Motor neuron (in vitro differentiated cells): Measurements from ENCODE around the gene CFAP119. TPM values are rescaled to one million over a fixed set of nuclear protein-coding genes. Genes with fewer than 3 reads are reported as not detected.
A peak's percentile ranks its signal among the peaks of the same experiment; 100 is the strongest.

Experiments
- ATAC-seq, 8 experiments: fragments of 200-7000 bp; cut with Tn5 transposase; replicated peaks in 6 of 8; 2 replicates each; pipeline ENCODE4 v1.8.0; 2021; ENCODE audit warnings: mild to moderate bottlenecking in 8 of 8, moderate library complexity in 8 of 8
- H3K27ac ChIP-seq, 2 donors: fragments of 250-450 bp; sonication (Bioruptor Pico); 2 replicates each; pipeline ENCODE4 v1.9.0; 2021; ENCODE audit warnings: antibody characterized with exemption in 2 of 2, mild to moderate bottlenecking in 2 of 2, moderate library complexity in 1 of 2
- H3K4me1 ChIP-seq, 2 donors: fragments of 250-450 bp; sonication (Bioruptor Pico); replicated peaks in 1 of 2; 2 replicates each; pipeline ENCODE4 v1.6.1; 2021; ENCODE audit warnings: antibody characterized with exemption in 2 of 2, mild to moderate bottlenecking in 2 of 2, moderate library complexity in 1 of 2
- H3K4me3 ChIP-seq, 5 donors: fragments of 250-450 bp; sonication (Bioruptor Pico); 2 replicates each; pipeline ENCODE4 v1.9.0; 2021; ENCODE audit warnings: antibody characterized with exemption in 5 of 5, mild to moderate bottlenecking in 5 of 5, moderate library complexity in 4 of 5
- WGBS, 10 experiments: fragments of 450-650 bp; shearing (Covaris generic); methylation state at CpG; one replicate each; pipeline ENCODE4 v1.0.0; 2022; 5-methylcytosine and 5-hydroxymethylcytosine counted together
- in situ Hi-C, 9 experiments: fragments of 400-800 bp; cut with MboI; loops; one replicate each; pipeline ENCODE4 v1.15.0; 2021; ENCODE audit warnings: low sequenced_read_pairs in 9 of 9, low pct_unique_long_range_greater_than_20kb in 2 of 9; ENCODE audit not compliant: unreplicated experiment in 9 of 9
- total RNA-seq, 8 experiments: library from RNA; unstranded; fragments of 300-600 nt; gene quantifications; 2 replicates each; pipeline versions ENCODE4 v1.2.3 to v1.2.4, GENCODE V29; 2022

Gene CFAP119
- total RNA-seq, 8 experiments from 2014 or later = 4.5 to 24.1 (median 11.4) TPM

DNA sequence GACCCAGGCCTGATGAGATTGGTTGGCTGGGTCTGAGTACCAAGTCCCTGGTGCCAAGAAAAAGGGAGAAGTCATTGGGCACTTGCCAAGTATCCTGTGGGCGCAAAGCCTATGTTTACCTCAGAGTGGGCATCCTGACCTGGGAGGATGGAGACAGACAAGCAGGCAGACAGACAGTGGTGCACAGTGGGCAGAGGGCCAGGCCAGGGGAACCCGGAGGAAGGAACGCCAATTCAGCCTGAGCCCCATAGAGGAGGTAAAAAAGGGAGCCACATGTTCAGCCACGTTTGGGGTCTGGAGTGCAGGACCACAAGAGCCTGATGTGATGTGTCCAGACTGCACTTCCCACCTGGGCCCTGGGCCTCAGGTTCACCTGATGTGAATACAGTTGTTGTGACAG lies 8.3 kb downstream of the CFAP119 start:
- Histone ChIP-seq H3K4me1 (no peaks in the 10 kb centered on the region), H3K4me3 (no peak overlapping the region), H3K27ac (no peak overlapping the region)
- 49 to 100% (median 90%) methylated on average over 1 to 2 of the region's 4 CpGs; no CpG with 5 or more reads in 6 of the 10 experiments for WGBS, 10 experiments
- in situ Hi-C loops = loop anchor here in 1 of 9 experiments (10.0 kb wide), 1 partner anchor 49 kb away; no protein-coding TSS in a partner anchor
- ATAC-seq = no peak

- WGBS, 10 experiments = 71 to 100% (median 98%) methylated on average over 1 to 5 of the region's 20 CpGs; no CpG with 5 or more reads in 6 of the 10 experiments
- H3K4me1 ChIP-seq = peaks cover 0 to 5% of the 10 kb centered on the region in 2 donors
- no peak overlapping the region for H3K27ac ChIP-seq
- in situ Hi-C loops = loop anchor here in 1 of 9 experiments (10.0 kb wide), 1 partner anchor 46 kb away; no protein-coding TSS in a partner anchor
- H3K4me3 ChIP-seq = no peak overlapping the region
- no peak for ATAC-seq
Measured at GRCh38 chr16:30750876-30751465, 10.9 kb downstream of the CFAP119 start.

DNA sequence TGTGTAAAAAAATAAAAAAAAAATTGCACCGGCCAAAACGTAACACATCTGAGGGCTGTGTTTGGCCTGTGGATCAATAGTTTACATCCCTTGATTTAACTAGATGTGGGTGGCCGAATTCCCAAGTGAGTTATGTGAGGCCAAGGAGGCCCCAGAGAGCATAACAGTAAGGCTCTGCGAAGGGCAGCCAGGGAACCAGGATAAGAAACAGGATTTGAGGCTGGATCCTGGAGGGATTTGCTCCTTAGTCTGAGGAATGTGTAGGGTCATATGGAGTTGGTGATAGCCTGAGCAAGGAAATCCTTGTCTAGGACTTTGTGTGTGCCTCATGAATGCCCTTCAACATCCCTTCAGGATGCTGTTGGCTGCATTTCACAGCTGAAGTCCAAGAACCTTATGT lies 11.7 kb downstream of the CFAP119 start:
- 79 to 100% (median 94%) methylated on average over 1 to 4 of the region's 4 CpGs; no CpG with 5 or more reads in 3 of the 10 experiments for WGBS, 10 experiments
- Histone ChIP-seq H3K27ac (no peak overlapping the region), H3K4me3 (no peak overlapping the region), H3K4me1 (peaks cover 0 to 5% of the 10 kb centered on the region in 2 donors)
- ATAC-seq = no peak
- in situ Hi-C loops = loop anchor here in 1 of 9 experiments (10.0 kb wide), 1 partner anchor 45 kb away; no protein-coding TSS in a partner anchor

DNA sequence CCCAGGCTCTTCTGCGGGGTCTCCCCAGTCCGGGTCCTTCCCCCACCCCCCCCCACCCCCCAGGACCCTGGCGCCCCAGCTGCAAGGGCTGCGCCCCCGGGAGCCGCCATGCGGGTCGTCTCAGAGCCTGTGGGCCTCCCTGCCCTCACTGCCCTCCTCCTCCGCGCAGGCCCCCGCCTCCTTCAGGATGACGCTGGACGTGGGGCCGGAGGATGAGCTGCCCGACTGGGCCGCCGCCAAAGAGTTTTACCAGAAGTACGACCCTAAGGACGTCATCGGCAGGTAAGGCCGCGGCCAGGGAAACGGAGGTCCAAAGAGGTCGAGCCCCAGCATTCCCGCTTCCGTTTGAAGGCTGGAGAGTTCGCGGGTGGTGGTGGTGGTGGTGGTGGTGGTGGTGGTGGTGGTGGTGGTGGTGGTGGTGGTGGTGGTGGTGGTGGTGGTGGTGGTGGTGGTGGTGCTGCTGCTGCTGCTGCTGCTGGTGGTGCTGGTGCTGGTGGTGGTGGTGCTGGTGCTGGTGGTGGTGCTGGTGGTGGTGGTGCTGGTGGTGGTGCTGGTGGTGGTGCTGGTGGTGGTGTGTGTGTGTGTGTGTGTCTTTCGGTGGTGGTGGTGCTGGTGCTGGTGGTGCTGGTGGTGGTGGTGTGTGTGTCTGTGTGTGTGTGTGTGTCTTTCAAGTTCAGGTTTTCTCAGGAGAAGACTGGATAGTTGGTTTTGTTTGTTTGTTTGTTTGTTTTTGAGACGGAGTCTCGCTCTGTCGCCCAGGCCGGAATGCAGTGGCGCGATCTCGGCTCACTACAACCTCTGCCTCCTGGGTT lies 13.0 kb downstream of the CFAP119 start:
- in situ Hi-C loops = no loop called here
- peak overlapping the region; percentile 79 to 84 for H3K27ac ChIP-seq
- H3K4me3 ChIP-seq = peak overlapping the region; percentile 67 to 83 (median 79)
- WGBS, 10 experiments = 53% methylated on average over 3 of the region's 36 CpGs; no CpG with 5 or more reads in 9 of the 10 experiments
- H3K4me1 ChIP-seq = peaks cover 0 to 5% of the 10 kb centered on the region in 2 donors
- peak; percentile 29 to 70 (median 48) for ATAC-seq

- WGBS, 10 experiments = 0 to 60% (median 12%) methylated on average over 1 to 26 of the region's 60 CpGs; no CpG with 5 or more reads in 3 of the 10 experiments
- peak; percentile 93 to 98 (median 97) for ATAC-seq
- in situ Hi-C loops = no loop called here
- Histone ChIP-seq H3K4me1 (peaks cover 0 to 5% of the 10 kb centered on the region in 2 donors), H3K4me3 (peak within 1 kb of the TSS; percentile 67 to 83 (median 79)), H3K27ac (peak within 1 kb of the TSS; percentile 79 to 91)
Measured at GRCh38 chr16:30747799-30748633, 13.8 kb downstream of the CFAP119 start, which contains the start of gene PHKG2. Gene PHKG2, plus strand, starts transcription at chr16:30748425. Its CDS starts 396 bp downstream, at chr16:30748821.

GRCh38 chr16:30747331-30747730 lies 14.5 kb downstream of the CFAP119 start:
- 0 to 83% (median 59%) methylated on average over 1 to 3 of the region's 3 CpGs; no CpG with 5 or more reads in 2 of the 10 experiments for WGBS, 10 experiments
- H3K4me1 ChIP-seq = peaks cover 0 to 5% of the 10 kb centered on the region in 2 donors
- no peak for ATAC-seq
- H3K27ac ChIP-seq = peak overlapping the region; percentile 74 to 91
- H3K4me3 ChIP-seq = peak overlapping the region in 3 of 5 donors; percentile 73 to 83 (median 82)
- in situ Hi-C loops = no loop called here

DNA sequence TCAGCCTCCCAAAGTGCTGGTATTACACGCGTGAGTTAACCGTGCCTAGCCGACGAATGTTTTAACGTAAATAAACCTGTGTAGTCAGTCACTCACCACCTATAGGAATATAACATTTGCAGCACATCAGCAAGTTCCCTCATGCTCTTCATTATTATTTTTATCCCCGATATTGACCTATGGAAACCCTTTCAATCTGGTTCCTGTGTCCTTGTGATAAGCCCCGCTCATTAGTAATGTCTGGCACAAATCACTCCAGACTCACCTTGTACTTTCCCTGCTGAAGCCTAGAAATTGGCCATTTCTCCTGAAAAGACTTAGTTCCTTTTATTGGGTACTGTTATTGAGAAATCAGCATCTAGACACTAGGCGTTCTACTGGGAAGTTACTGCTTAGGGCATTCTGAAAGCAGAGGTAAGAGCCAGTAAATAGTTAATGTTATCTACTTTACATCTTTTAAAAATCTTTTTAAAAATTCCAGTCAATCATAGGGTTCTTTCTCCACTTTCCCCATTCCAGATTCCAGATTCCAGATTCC lies 15.2 kb downstream of the CFAP119 start:
- Histone ChIP-seq H3K27ac (no peak overlapping the region), H3K4me3 (no peak overlapping the region), H3K4me1 (peaks cover 0 to 5% of the 10 kb centered on the region in 2 donors)
- WGBS, 10 experiments = 70 to 100% (median 97%) methylated on average over 1 to 8 of the region's 9 CpGs; no CpG with 5 or more reads in 2 of the 10 experiments
- in situ Hi-C loops = no loop called here
- ATAC-seq = no peak

GRCh38 chr16:30745082-30745481 lies 16.8 kb downstream of the CFAP119 start:
- H3K4me1 ChIP-seq = peaks cover 0 to 5% of the 10 kb centered on the region in 2 donors
- no peak overlapping the region for H3K27ac ChIP-seq
- ATAC-seq = no peak
- 57 to 100% (median 97%) methylated on average over 1 to 2 of the region's 2 CpGs; no CpG with 5 or more reads in 2 of the 10 experiments for WGBS, 10 experiments
- H3K4me3 ChIP-seq = no peak overlapping the region
- in situ Hi-C loops = no loop called here

GRCh38 chr16:30744183-30744582 lies 17.7 kb downstream of the CFAP119 start:
- Histone ChIP-seq H3K27ac (no peak overlapping the region), H3K4me3 (no peak overlapping the region), H3K4me1 (peaks cover 0 to 5% of the 10 kb centered on the region in 2 donors)
- 29 to 100% (median 77%) methylated on average over 1 of the region's 2 CpGs; no CpG with 5 or more reads in 4 of the 10 experiments for WGBS, 10 experiments
- in situ Hi-C loops = no loop called here
- ATAC-seq = no peak

DNA sequence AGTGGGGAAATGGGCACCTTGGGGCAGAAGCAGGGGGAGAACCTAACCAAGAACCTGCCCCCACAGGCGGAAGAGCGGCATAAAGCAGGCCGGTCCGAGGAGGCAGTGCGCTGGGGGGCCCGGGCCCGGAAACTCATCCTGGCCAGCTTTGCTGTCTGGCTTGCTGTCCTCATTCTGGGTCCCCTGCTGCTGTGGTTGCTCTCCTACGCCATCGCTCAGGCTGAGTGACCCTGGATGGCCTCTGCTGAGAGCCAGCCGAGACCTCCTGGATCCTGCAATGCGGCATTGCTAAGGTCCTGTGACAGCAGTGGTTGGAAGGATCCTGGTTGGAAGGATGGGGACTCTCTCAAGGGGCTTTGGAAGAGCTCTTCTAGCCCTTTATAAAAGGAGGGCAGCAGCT lies 18.1 kb downstream of the CFAP119 start:
- 98 to 100% methylated on average over 1 to 8 of the region's 11 CpGs; no CpG with 5 or more reads in 8 of the 10 experiments for WGBS, 10 experiments
- H3K4me3 ChIP-seq = no peak overlapping the region
- ATAC-seq = no peak
- no peak overlapping the region for H3K27ac ChIP-seq
- H3K4me1 ChIP-seq = peaks cover 0 to 5% of the 10 kb centered on the region in 2 donors
- in situ Hi-C loops = no loop called here

GRCh38 chr16:30741461-30741914 lies 20.4 kb downstream of the CFAP119 start:
- Histone ChIP-seq H3K4me3 (no peak overlapping the region), H3K27ac (no peak overlapping the region), H3K4me1 (no peaks in the 10 kb centered on the region)
- 87 to 100% (median 93%) methylated on average over 3 to 6 of the region's 6 CpGs; no CpG with 5 or more reads in 6 of the 10 experiments for WGBS, 10 experiments
- peak in 5 of 8 experiments; percentile 24 to 58 (median 39) for ATAC-seq
- in situ Hi-C loops = no loop called here
